ENCODE measurements around the gene GYPE.
"Not testable (repeated sequence)": the region's sequence is repeated elsewhere in the genome, so short reads cannot be mapped to it uniquely, and the experiment has no call there.

DNA sequence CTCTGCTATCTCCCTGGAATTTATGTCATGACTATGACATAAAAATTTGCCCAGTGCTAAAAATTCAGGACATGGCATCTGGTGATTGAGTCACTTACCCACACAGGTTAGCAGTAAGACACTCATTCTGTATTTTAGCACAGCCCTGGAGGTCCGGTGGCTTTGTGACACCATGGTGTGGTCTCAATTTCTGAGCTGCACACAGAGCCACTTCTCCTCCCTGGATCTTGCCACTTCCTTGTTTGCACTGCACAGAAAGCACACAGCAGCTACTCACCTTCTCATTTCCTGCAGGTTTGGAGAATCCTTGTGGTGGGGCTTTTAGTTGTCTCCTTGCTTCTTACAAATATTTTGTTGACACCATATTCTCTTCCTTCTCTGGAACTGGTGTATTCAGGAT is 44.8 kb upstream of the GYPE start:
- TF ChIP-seq, protein P1, sequence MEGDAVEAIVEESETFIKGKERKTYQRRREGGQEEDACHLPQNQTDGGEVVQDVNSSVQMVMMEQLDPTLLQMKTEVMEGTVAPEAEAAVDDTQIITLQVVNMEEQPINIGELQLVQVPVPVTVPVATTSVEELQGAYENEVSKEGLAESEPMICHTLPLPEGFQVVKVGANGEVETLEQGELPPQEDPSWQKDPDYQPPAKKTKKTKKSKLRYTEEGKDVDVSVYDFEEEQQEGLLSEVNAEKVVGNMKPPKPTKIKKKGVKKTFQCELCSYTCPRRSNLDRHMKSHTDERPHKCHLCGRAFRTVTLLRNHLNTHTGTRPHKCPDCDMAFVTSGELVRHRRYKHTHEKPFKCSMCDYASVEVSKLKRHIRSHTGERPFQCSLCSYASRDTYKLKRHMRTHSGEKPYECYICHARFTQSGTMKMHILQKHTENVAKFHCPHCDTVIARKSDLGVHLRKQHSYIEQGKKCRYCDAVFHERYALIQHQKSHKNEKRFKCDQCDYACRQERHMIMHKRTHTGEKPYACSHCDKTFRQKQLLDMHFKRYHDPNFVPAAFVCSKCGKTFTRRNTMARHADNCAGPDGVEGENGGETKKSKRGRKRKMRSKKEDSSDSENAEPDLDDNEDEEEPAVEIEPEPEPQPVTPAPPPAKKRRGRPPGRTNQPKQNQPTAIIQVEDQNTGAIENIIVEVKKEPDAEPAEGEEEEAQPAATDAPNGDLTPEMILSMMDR (IDR thresholded peaks at IDR 0.05) = not testable (repeated sequence)
- TF ChIP-seq POLR2A (IDR thresholded peaks at IDR 0.05) = not testable (repeated sequence)

All from adrenal gland (tissue), 5 donors.